Neural cell (in vitro differentiated cells): ENCODE results near the gene AHCYL1. TPM values are rescaled to one million over a fixed set of nuclear protein-coding genes. Genes with fewer than 3 reads are reported as not detected.
"Not testable (repeated sequence)": the region's sequence is repeated elsewhere in the genome, so short reads cannot be mapped to it uniquely, and the experiment has no call there.

Source experiments
- H2AFZ ChIP-seq: fragments of 200-600, 300-800 bp; sonication (generic), shearing (Covaris generic); 2 replicates; pipeline ENCODE4 v1.6.0; 2014; ENCODE audit warnings: low read depth, mild to moderate bottlenecking, antibody characterized with exemption, low read length, moderate library complexity
- H3F3A ChIP-seq: fragments of 200-600 bp; shearing (Covaris generic); 2 replicates; pipeline ENCODE4 v1.6.1; 2016; ENCODE audit warnings: mild to moderate bottlenecking, moderate library complexity, mixed read lengths, antibody characterized with exemption, low read length; ENCODE audit not compliant: insufficient read depth, poor library complexity, severe bottlenecking
- H3K27ac ChIP-seq: fragments of 200-600, 300-800 bp; sonication (generic), shearing (Covaris generic); 2 replicates; pipeline ENCODE4 v1.5.1; 2014; ENCODE audit warnings: mild to moderate bottlenecking, low read length, moderate library complexity
- H3K27me3 ChIP-seq: fragments of 300-800, 200-600 bp; sonication (generic), shearing (Covaris generic); 2 replicates; pipeline ENCODE4 v1.6.0; 2014; ENCODE audit warnings: mild to moderate bottlenecking, low read depth, low read length, moderate library complexity; ENCODE audit not compliant: insufficient read depth
- H3K36me3 ChIP-seq: fragments of 300-800, 200-600 bp; sonication (generic), shearing (Covaris generic); 2 replicates; pipeline ENCODE4 v1.5.1; 2014; ENCODE audit warnings: mild to moderate bottlenecking, antibody characterized with exemption, low read length, moderate library complexity; ENCODE audit not compliant: insufficient read depth
- H3K4me2 ChIP-seq: fragments of 300-800, 200-600 bp; sonication (generic), shearing (Covaris generic); 2 replicates; pipeline ENCODE4 v1.6.0; 2014; ENCODE audit warnings: mild to moderate bottlenecking, low read length
- H3K4me3 ChIP-seq: fragments of 300-800, 200-600 bp; sonication (generic), shearing (Covaris generic); 2 replicates; pipeline ENCODE4 v1.5.1; 2014; ENCODE audit warnings: mild to moderate bottlenecking, low read length, moderate library complexity
- H3K79me2 ChIP-seq: fragments of 200-600 bp; shearing (Covaris generic); replicated peaks from 2 replicates; pipeline ENCODE4 v1.6.0; 2014; ENCODE audit warnings: mild to moderate bottlenecking, low read length, moderate library complexity; ENCODE audit not compliant: insufficient read depth
- H3K9ac ChIP-seq: fragments of 300-800, 200-600 bp; sonication (generic), shearing (Covaris generic); 2 replicates; pipeline ENCODE4 v1.6.1; 2016; ENCODE audit warnings: mild to moderate bottlenecking, low read length, mixed read lengths
- H3K9me2 ChIP-seq: fragments of 200-600 bp; shearing (Covaris generic); 2 replicates; pipeline ENCODE4 v1.6.1; 2016; ENCODE audit warnings: mild to moderate bottlenecking, low read length, mixed read lengths; ENCODE audit not compliant: insufficient read depth
- H3K9me3 ChIP-seq: fragments of 200-600, 300-800 bp; sonication (generic), shearing (Covaris generic); 2 replicates; pipeline ENCODE4 v1.6.1; 2016; ENCODE audit warnings: mild to moderate bottlenecking, mixed run types, low read length, moderate library complexity, mixed read lengths
- H4K20me1 ChIP-seq: fragments of 200-600 bp; shearing (Covaris generic); 2 replicates; pipeline ENCODE4 v1.6.1; 2016; ENCODE audit warnings: mild to moderate bottlenecking, mixed run types; ENCODE audit not compliant: insufficient read depth
- CTCF ChIP-seq: fragments of 450-650 bp; IDR thresholded peaks from 2 replicates; pipeline ENCODE4 v1.5.1; 2014; ENCODE audit warnings: antibody characterized with exemption, mild to moderate bottlenecking, moderate library complexity; ENCODE audit not compliant: poor library complexity, severe bottlenecking
- EP300 ChIP-seq: fragments of 450-650 bp; conservative IDR thresholded peaks from 2 replicates; pipeline ENCODE4 v1.6.1; 2014; ENCODE audit warnings: antibody characterized with exemption, mild to moderate bottlenecking, moderate library complexity; ENCODE audit not compliant: poor library complexity, severe bottlenecking
- EZH2 ChIP-seq: fragments of 200-600, 300-800 bp; shearing (Covaris generic), sonication (generic); IDR thresholded peaks from 2 replicates; pipeline ENCODE4 v1.6.1; 2014; ENCODE audit warnings: antibody characterized with exemption, low read length, borderline replicate concordance, mild to moderate bottlenecking; ENCODE audit not compliant: insufficient read depth, poor library complexity, severe bottlenecking
- POLR2AphosphoS5 ChIP-seq: IDR thresholded peaks from 2 replicates; pipeline ENCODE4 v1.6.1; 2012
- RAD21 ChIP-seq: fragments of 450-650 bp; conservative IDR thresholded peaks from 2 replicates; pipeline ENCODE4 v1.6.1; 2014; ENCODE audit warnings: antibody characterized with exemption, mild to moderate bottlenecking, moderate library complexity
- SMC3 ChIP-seq: fragments of 450-650 bp; conservative IDR thresholded peaks from 2 replicates; pipeline ENCODE4 v1.6.1; 2014; ENCODE audit warnings: antibody characterized with exemption, mild to moderate bottlenecking, moderate library complexity; ENCODE audit not compliant: poor library complexity
- TAF1 ChIP-seq: IDR thresholded peaks from 2 replicates; pipeline ENCODE4 v1.6.1; 2012; ENCODE audit warnings: low read depth
- polyA plus RNA-seq: library from polyadenylated mRNA; depleted of rRNA; stranded (reverse); fragments of >200 nt; gene quantifications from 2 replicates; pipeline ENCODE4 v1.2.3, GENCODE V29; 2014

Gene AHCYL1
- polyA plus RNA-seq, 1 donor from 2014 or later: 48.7 TPM

- H4K20me1 ChIP-seq, H3K9ac ChIP-seq, H3K79me2 ChIP-seq, H3K9me3 ChIP-seq, H3K27me3 ChIP-seq, H3K9me2 ChIP-seq, H3K4me2 ChIP-seq, H3K4me3 ChIP-seq, H3K36me3 ChIP-seq, H3F3A ChIP-seq, H2AFZ ChIP-seq, H3K27ac ChIP-seq: not testable (repeated sequence)
Measured at GRCh38 chr1:109951501-109951900, 33.1 kb upstream of the AHCYL1 start.

- Histone ChIP-seq H3K27ac (no peak overlapping the region), H3K9me3 (no peaks in the 10 kb centered on the region), H4K20me1 (no peaks in the 10 kb centered on the region), H2AFZ (no peak overlapping the region), H3K4me3 (no peak overlapping the region), H3K27me3 (no peaks in the 10 kb centered on the region), H3K9me2 (no peaks in the 10 kb centered on the region), H3K9ac (no peak overlapping the region), H3K79me2 (no peaks in the 10 kb centered on the region), H3K4me2 (no peak overlapping the region), H3F3A (no peaks in the 10 kb centered on the region), H3K36me3 (no peaks in the 10 kb centered on the region)
- TF ChIP-seq RAD21 (no peak), EZH2 (no peak), SMC3 (no peak), POLR2AphosphoS5 (no peak), CTCF (no peak), TAF1 (no peak)
Measured at GRCh38 chr1:109954041-109954512, 30.5 kb upstream of the AHCYL1 start.

GRCh38 chr1:109959632-109959973 lies 25.0 kb upstream of the AHCYL1 start:
- no peaks in the 10 kb centered on the region for H3K36me3 ChIP-seq
- no peaks in the 10 kb centered on the region for H3F3A ChIP-seq
- H3K9ac ChIP-seq: no peak overlapping the region
- no peaks in the 10 kb centered on the region for H4K20me1 ChIP-seq
- no peaks in the 10 kb centered on the region for H3K27me3 ChIP-seq
- no peak overlapping the region for H3K27ac ChIP-seq
- no peak overlapping the region for H3K4me2 ChIP-seq
- H3K9me2 ChIP-seq: no peaks in the 10 kb centered on the region
- H2AFZ ChIP-seq: no peak overlapping the region
- TF ChIP-seq CTCF (no peak), RAD21 (no peak), TAF1 (no peak), SMC3 (no peak), EP300 (no peak), POLR2AphosphoS5 (no peak)
- H3K9me3 ChIP-seq: no peaks in the 10 kb centered on the region
- H3K4me3 ChIP-seq: no peak overlapping the region
- no peaks in the 10 kb centered on the region for H3K79me2 ChIP-seq
